SW480 (cell line): Measurements from ENCODE around the gene HOXB6.
A peak's percentile ranks its signal among the peaks of the same experiment; 100 is the strongest.

ENCODE experiments used
- DNase-seq: peaks from one replicate; pipeline ENCODE4 v3.0.0-alpha.2; 2016; ENCODE audit warnings: low spot score

The HOXB6 gene

DNA sequence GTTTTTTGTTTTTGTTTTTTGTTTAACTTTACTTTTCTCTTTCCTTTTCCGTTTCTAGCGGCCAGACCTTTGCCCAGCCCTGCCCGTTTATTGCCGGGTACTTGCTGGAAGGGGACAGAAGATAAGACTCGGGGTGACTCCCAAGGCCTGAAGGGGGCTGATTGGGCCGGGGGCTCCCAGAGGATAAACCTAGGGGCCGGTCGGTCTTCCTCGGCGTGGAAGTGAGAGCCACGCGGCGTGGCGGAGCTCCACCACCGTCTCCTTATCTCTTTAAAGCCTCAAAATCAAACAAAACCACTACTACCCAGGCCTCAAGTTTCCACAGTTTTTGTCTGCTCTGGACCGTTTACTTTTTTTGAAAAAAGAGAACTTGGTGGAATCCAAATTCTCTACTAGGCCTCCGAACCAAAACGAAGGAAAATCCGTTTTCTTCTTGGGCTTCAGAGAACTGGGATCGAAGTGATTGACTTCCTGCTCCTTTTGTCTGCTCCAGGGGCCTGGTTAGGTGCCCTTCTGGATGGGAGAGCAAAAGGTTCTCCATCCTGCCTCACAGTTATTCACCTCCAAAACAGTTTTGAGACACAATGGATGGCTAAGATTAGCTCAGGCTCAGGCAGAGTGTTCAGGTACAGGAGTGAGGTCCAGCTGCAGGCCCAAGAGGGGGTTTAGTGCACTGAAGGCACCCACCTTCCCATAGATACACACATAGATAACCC lies 29.9 kb upstream of the HOXB6 start:
- DNase-seq = no peak

- no peak for DNase-seq
Observed at GRCh38 chr17:48633266-48633677, 28.5 kb upstream of the HOXB6 start.

DNA sequence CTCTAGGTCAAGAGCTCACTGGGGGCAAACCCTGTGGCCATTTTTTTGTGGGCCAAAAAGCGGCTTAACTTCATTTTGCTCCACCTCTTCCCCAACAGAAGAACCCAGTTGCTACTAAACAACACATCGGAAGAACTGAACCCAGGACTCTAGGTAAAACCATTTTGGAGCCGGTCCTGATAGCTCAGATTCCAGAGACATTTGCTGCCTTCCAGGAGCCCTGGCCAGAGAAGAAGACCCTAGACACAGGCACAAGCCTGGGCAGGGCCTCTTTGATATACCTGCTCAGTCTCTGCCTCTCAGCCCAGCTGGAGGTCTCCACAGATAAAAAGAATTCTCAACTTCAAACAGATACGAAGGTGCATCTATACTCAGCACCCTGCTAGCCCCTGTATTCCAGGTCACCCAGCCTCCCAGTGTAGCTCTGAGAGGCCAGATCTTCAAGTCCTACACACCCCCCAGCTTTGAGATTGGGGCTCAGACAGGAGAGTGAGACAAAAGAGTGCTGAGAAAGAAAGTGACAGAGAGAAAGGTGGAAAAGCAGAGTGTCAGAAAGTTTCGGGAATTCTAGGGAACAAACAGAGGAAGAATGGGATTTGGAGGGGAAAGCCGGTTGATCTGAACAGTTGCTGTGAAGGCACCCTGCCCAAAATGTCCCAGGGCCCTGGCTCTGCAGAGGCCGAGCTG lies 27.9 kb upstream of the HOXB6 start:
- no peak for DNase-seq

GRCh38 chr17:48631693-48632578 lies 27.1 kb upstream of the HOXB6 start:
- no peak for DNase-seq

GRCh38 chr17:48630925-48631692 lies 26.3 kb upstream of the HOXB6 start:
- DNase-seq = no peak

DNA sequence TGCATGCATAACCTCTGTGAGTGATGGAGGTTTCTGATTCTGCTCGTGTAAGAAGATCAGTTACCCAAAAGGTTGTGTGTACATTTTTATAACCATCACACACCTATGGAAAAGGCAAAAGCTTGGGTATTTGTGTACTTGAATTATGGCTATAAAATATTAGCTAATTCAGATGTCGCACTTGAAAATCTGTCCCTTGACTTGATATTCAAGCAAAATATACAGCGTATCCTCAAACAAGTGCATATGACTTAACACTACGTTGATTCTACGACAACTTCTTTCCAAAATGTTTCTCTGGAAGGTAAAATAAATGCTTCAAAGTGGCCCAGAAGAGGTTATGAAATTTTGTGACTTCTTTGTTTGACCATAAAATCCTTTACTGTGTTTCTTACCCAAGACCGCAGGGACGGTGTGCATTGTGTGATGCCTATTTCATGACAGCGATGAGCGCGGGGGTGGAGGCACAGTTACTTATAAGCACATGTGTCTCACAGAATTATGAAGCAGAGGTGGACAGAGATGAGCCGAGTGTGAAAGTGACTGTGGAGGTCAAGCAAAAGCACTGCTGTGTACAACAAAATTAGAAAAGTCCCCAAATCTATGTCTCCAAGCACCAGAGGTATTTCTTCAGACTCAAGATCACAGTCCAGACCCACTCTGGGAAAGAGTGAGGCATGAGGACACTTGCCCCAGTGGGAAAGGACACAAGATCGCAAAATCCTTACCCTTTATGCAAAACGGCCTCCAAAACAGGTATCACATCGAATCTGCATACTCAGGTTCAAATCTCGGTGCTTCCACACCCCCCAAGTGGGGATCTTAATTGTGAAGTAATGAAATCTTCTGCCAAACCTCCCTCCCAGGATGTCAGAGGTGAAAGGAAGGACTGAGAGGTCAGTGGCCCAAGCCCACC lies 25.5 kb upstream of the HOXB6 start:
- no peak for DNase-seq

- no peak for DNase-seq
Observed at GRCh38 chr17:48629411-48629759, 24.6 kb upstream of the HOXB6 start.

GRCh38 chr17:48628649-48629410 lies 24.0 kb upstream of the HOXB6 start:
- DNase-seq = no peak

DNA sequence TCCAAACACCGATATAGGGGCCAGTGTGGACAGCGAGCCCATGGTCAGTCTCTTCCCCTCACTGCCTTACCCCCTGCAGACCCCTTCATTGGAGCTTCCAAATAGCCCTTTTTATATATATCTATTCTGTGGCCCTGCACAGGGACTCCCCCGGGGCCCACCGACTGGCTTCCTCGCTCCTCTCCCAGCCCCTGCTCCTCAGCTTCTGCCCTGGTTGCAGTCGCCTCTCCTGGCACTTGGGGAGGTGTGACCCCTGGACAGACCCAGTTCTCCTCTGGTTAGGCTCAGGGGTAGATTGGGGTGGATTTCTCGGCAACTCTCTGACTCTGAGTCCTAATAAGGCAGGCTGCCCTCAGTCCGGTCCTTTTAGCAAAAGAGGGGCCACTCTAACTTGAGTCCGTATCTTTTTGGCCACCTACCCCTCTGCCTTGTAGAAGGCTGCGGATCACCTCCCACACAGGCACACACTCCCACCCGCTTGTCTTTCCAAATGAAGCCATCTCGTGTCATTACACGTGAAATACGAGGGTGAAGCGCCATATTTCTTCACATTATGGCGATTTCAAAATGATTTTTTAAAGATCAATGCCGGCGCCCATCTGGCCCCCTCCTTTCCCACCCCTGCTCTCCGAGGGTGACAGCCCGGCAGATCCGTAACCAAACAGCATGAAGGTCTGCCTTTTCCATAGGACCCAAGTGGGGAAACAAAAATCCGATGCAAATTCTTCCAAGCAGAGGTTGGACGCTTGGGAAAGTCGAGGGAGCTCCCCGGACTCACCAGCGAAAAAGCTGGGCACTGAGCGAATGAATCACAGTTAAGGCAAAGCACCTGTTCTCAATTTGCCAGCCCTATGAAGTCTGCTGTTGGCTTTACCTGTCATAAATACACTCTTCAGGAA lies 23.1 kb upstream of the HOXB6 start:
- DNase-seq = no peak

DNA sequence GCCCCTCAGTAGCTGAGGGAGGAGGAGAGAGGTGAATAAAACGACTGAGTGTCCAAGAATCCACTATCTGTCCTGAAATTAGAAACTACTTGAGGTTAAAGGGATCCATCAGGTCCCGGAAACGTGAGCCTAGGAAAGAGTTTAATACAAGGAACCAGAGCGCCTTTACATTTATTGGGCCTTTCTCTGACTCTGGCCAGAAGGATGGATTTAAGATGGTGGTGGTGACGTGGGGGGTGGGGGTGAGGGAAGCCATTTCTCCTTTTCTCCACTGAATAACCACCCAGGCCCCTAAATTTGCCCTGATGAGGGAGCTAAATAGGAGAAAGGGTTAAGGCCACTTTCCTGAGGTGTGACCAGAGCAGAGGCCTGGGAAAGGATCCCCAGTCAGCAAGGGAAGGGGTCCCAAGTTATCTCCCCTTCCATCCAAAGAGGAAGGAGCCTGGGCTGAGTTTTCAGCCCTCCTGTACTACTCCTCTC lies 22.4 kb upstream of the HOXB6 start:
- peak; percentile 17 for DNase-seq

DNA sequence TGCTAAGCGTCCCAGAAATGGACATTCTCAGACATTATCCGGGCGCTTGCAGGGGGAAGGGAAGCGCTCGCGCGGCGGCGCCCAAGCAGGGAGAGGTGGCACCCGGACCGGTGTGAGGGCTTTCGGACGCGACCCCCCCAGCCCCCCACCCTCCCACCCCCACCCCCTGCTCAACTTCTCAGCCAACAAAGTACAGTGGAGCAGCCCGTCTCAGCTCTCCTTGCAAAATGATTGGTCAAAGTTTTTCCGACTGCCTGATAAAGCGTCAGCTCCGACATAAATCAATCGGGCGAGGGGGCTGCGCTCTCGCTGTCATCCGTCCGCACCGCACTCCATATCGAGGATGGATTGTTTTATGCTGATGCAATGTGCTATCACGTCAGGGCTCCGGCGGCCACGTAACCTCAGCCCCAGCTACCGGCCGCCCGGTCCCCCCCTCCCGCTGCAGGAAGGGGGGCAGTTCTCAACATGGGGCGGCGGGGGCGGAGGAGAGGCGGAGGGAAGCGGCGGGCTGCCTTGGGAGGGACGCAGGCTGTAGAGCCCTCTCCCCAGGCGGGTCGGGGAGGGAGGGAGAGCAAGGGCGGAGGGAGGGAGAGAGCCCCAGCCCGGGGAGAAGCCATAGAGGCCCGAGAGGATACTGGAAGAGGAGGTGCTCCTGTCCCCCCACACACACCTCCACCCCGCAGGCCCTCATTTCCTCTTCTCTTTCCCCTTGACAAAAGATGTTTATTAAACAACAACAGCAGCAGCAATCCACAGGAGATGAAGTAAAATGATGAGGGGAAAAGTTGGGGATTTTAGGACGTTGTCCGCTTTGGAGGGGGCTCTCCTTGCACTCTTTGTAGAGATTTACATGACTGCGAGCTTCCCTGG lies 21.7 kb upstream of the HOXB6 start, which contains the start of gene HOXB9:
HOXB9 (minus strand) TSS at position 114 of the 873 bp plus-strand sequence; CDS start at position 25, 89 bp downstream.
- peak; percentile 96 for DNase-seq

GRCh38 chr17:48625495-48626244 lies 20.9 kb upstream of the HOXB6 start:
- peak; percentile 78 for DNase-seq

- DNase-seq = peak; percentile 53
Observed at GRCh38 chr17:48624544-48625494, 20.0 kb upstream of the HOXB6 start.

GRCh38 chr17:48624118-48624517 lies 19.3 kb upstream of the HOXB6 start:
- no peak for DNase-seq

DNA sequence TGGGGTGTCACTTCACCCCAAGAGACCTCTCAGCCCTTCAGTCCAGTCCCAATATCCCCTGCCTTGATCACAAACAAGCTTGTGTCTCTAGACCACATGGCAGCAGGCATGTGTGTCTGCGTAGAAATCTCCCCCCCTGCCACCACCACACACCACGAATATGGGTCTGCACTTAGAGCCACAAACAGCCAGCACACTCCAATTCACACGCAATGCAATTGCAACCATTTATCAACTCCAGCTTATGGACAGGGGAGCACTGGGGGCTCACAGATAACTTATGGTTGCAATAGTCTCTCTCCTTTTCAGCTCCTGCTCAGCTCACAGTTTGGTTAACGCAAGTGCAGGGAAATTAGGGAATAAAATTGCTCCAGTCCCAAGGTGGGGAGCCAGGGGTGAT lies 18.8 kb upstream of the HOXB6 start:
- no peak for DNase-seq

GRCh38 chr17:48622857-48623256 lies 18.1 kb upstream of the HOXB6 start:
- no peak for DNase-seq
